Naive thymus-derived CD4-positive, alpha-beta T cell (primary cell): ENCODE data around the gene RAB40C. TPM values are rescaled to one million over a fixed set of nuclear protein-coding genes. Genes with fewer than 3 reads are reported as not detected.

ENCODE experiments used
- ATAC-seq: fragments of 150-1000 bp; cut with Tn5 transposase; 2 replicates; pipeline ENCODE4 v1.10.0; 2021; ENCODE audit warnings: mild to moderate bottlenecking, moderate library complexity
- CTCF ChIA-PET: fragments of 350-600 bp; sonication (Branson Sonifier 250); formaldehyde crosslinking; loops from one replicate; lab custom pipeline; 2021; ENCODE audit warnings: antibody characterized with exemption; lab: Charles Lee
- POLR2A ChIA-PET: fragments of 350-600 bp; sonication (Branson Sonifier 250); formaldehyde crosslinking; loops from one replicate; lab custom pipeline; 2021; ENCODE audit warnings: antibody characterized with exemption, inconsistent platforms; lab: Charles Lee
- DNase-seq, 9 donors: peaks; one replicate each; pipeline versions ENCODE4 v3.0.0 to v3.0.0-alpha.2; 2020 to 2022; ENCODE audit warnings: mixed read lengths in 1 of 9
- H3K27ac ChIP-seq: one replicate; pipeline ENCODE4 v1.7.0; 2013; ENCODE audit warnings: mild to moderate bottlenecking, low read depth, low read length, moderate library complexity
- H3K27me3 ChIP-seq, 2 donors: one replicate each; pipeline ENCODE4 v1.7.0; 2013; ENCODE audit warnings: low read length in 2 of 2, mild to moderate bottlenecking in 2 of 2, moderate library complexity in 2 of 2; ENCODE audit not compliant: control insufficient read depth in 2 of 2, insufficient read depth in 2 of 2
- H3K36me3 ChIP-seq, 3 experiments: 1 replicate in 2 of 3; 2 replicates in 1 of 3; pipeline ENCODE4 v1.7.0; 2013; ENCODE audit warnings: low read length in 3 of 3, mild to moderate bottlenecking in 3 of 3, moderate library complexity in 1 of 3; ENCODE audit not compliant: insufficient read depth in 3 of 3, control insufficient read depth in 2 of 3
- H3K4me1 ChIP-seq, 2 donors: one replicate each; pipeline ENCODE4 v1.7.0; 2013; ENCODE audit warnings: low read length in 2 of 2, mild to moderate bottlenecking in 2 of 2, moderate library complexity in 1 of 2; ENCODE audit not compliant: control insufficient read depth in 2 of 2, insufficient read depth in 2 of 2
- H3K4me3 ChIP-seq: 2 replicates; pipeline ENCODE4 v1.7.0; 2013; ENCODE audit warnings: mild to moderate bottlenecking, low read length
- H3K9me3 ChIP-seq, 3 experiments: 1 replicate in 2 of 3; 2 replicates in 1 of 3; pipeline ENCODE4 v1.7.0; 2013; ENCODE audit warnings: low read length in 3 of 3; ENCODE audit not compliant: control insufficient read depth in 2 of 3
- H3K27ac Mint-ChIP-seq, 9 donors: one replicate each; pipeline ENCODE4 v1.8.0; 2020 to 2022; ENCODE audit warnings: mixed read lengths in 9 of 9, mild to moderate bottlenecking in 8 of 9, moderate library complexity in 5 of 9, inconsistent platforms in 2 of 9
- H3K27me3 Mint-ChIP-seq, 5 donors: one replicate each; pipeline ENCODE4 v1.8.0; 2021 to 2022; ENCODE audit warnings: mixed read lengths in 5 of 5, mild to moderate bottlenecking in 1 of 5
- H3K36me3 Mint-ChIP-seq, 5 donors: one replicate each; pipeline ENCODE4 v1.8.0; 2020 to 2022; ENCODE audit warnings: mixed read lengths in 5 of 5, mild to moderate bottlenecking in 3 of 5, inconsistent platforms in 1 of 5
- H3K4me1 Mint-ChIP-seq, 7 donors: one replicate each; pipeline ENCODE4 v1.8.0; 2020 to 2022; ENCODE audit warnings: mixed read lengths in 7 of 7, mild to moderate bottlenecking in 3 of 7, inconsistent platforms in 1 of 7
- H3K4me3 Mint-ChIP-seq, 10 donors: one replicate each; pipeline ENCODE4 v1.8.0; 2020 to 2022; ENCODE audit warnings: mild to moderate bottlenecking in 10 of 10, mixed read lengths in 10 of 10, moderate library complexity in 6 of 10, inconsistent platforms in 2 of 10
- H3K9me3 Mint-ChIP-seq, 11 donors: one replicate each; pipeline ENCODE4 v1.8.0; 2020 to 2022; ENCODE audit warnings: mixed read lengths in 11 of 11, mild to moderate bottlenecking in 4 of 11, inconsistent platforms in 1 of 11, moderate library complexity in 1 of 11
- intact Hi-C, 2 donors: fragments of 100-400 bp; cut with micrococcal nuclease; formaldehyde crosslinking; loops; one replicate each; pipeline ENCODE4 v1.15.1; 2023
- polyA plus RNA-seq, 2 donors: library from polyadenylated mRNA; unstranded; fragments of 300-500 nt; fragmentation: Illumina TruSeq; gene quantifications; one replicate each; pipeline ENCODE4 v1.2.3, GENCODE V29; 2021
- total RNA-seq, 6 experiments: library from RNA in 5 of 6; stranded (reverse) in 5 of 6; gene quantifications; 1 replicate in 5 of 6; 2 replicates in 1 of 6; pipeline ENCODE4 v1.2.3 and lab custom pipeline; 2021 to 2026

Gene RAB40C
- total and polyA plus RNA-seq, 7 experiments from 2014 or later, result 7.9 to 23.2 (median 17.5) TPM

DNA sequence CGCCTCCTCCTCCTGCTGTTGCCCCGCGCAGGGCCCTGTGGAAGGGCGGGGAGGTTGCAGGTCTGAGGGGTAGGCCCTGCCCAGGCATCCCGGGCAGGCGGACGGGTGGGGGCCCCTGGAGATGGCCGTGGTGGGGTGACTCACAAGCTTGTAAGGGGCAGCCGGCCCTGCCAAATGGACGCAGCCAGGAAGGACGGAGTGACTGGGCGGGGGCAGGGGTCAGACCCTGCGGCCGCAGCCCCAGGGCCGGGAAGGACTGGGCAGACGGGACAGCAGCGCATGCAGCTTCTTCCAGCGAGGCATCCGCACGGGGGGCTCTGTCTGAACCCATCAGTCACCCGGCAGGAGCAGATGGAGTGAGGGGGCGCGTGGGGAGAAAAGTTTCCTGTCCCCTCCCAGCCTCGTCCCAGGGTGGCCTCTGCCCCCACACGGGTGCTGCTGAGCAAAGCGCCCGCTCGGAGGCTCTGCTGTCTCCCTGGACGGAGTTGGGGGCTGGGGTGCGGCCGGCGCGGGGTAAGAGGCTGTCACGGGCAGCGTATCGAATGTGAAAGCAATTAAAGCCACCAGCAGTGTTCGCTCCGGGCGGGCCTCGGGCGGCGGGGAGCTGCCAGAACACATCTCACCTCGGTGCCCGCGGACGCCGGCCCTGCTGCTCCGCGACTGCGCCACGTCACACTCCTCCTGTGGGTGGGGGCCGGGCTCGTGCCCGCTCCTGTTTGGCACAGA, 35.1 kb upstream of the RAB40C start:
- ChIA-PET POLR2A (interaction anchor here (1.5 kb wide), 1 partner anchor 33 kb away, joined by 3 read pairs; no protein-coding TSS in a partner anchor), CTCF (no interaction called here)
- Mint-ChIP-seq H3K27ac (no peak overlapping the region), H3K9me3 (no peaks in the 10 kb centered on the region), H3K4me1 (peaks cover 0 to 2% (median 0%) of the 10 kb centered on the region in 7 donors), H3K4me3 (no peak overlapping the region), H3K36me3 (no peaks in the 10 kb centered on the region), H3K27me3 (peaks cover 0 to 11% (median 6%) of the 10 kb centered on the region in 5 donors)
- H3K27me3 ChIP-seq, result no peaks in the 10 kb centered on the region
- H3K4me3 ChIP-seq, result no peak overlapping the region
- H3K9me3 ChIP-seq, result no peaks in the 10 kb centered on the region
- intact Hi-C loops, result no loop called here
- peaks cover 0 to 21% (median 0%) of the 10 kb centered on the region in 3 experiments for H3K36me3 ChIP-seq
- no peak overlapping the region for H3K27ac ChIP-seq
- DNase-seq, result no peak
- H3K4me1 ChIP-seq, result no peaks in the 10 kb centered on the region
- ATAC-seq, result no peak

DNA sequence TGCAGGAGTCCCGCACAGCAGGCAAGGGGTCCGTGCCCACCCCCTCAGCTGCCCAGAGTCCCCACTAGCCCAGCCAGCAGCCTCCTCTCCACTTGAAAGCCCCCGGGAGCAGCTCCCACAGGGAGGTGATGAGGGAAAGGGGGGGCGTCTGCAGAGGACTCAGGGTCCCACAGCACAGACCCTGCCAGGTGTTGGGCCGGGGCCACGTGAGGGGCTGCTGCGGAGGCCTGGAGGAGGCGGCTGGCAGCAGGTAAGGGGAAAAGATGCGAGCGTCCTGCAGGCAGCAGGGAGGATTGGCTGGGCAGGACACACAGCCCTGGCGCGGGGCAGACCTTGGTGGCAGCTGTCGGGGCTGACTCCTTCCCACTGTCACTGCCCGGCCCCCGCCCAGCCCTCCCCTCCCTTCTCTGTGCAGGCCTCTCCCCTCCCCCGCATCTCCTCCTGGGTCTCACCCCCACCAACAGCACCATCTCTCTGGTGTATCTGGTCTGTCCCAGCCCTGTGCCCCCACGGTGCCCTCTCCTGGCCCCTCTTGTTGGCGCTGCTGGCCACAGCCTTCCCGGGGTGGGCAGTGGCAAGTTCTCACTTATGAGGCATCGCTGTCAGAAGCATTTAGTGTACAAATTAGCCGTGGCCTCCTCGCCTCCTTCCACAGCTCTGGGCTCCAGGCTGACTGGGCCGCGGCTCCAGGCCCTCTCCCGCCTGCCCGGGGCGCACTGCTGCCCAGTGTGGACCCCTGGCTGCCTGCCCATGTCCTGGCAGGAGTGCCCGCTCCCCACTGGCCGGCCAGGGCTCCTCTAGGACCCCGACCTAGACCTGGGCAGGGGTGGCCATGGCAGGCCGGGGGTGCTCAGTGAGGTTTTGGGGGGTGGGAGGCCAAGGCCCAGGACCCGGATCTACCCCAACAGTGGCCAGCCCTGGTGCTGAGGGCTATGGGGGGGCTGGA, 34.1 kb upstream of the RAB40C start:
- Histone ChIP-seq H3K27ac (no peak overlapping the region), H3K27me3 (no peaks in the 10 kb centered on the region), H3K36me3 (peaks cover 0 to 21% (median 0%) of the 10 kb centered on the region in 3 experiments), H3K9me3 (no peaks in the 10 kb centered on the region), H3K4me1 (no peaks in the 10 kb centered on the region), H3K4me3 (no peak overlapping the region)
- peaks cover 0 to 2% (median 0%) of the 10 kb centered on the region in 7 donors for H3K4me1 Mint-ChIP-seq
- DNase-seq (no peak), ATAC-seq (no peak)
- H3K27me3 Mint-ChIP-seq, result peaks cover 0 to 11% (median 6%) of the 10 kb centered on the region in 5 donors
- H3K4me3 Mint-ChIP-seq, result no peak overlapping the region
- no peak overlapping the region for H3K27ac Mint-ChIP-seq
- CTCF ChIA-PET, result no interaction called here
- intact Hi-C loops, result no loop called here
- H3K9me3 Mint-ChIP-seq, result no peaks in the 10 kb centered on the region
- H3K36me3 Mint-ChIP-seq, result no peaks in the 10 kb centered on the region
- POLR2A ChIA-PET, result interaction anchor here (1.5 kb wide), 1 partner anchor 32 kb away, joined by 3 read pairs; no protein-coding TSS in a partner anchor

DNA sequence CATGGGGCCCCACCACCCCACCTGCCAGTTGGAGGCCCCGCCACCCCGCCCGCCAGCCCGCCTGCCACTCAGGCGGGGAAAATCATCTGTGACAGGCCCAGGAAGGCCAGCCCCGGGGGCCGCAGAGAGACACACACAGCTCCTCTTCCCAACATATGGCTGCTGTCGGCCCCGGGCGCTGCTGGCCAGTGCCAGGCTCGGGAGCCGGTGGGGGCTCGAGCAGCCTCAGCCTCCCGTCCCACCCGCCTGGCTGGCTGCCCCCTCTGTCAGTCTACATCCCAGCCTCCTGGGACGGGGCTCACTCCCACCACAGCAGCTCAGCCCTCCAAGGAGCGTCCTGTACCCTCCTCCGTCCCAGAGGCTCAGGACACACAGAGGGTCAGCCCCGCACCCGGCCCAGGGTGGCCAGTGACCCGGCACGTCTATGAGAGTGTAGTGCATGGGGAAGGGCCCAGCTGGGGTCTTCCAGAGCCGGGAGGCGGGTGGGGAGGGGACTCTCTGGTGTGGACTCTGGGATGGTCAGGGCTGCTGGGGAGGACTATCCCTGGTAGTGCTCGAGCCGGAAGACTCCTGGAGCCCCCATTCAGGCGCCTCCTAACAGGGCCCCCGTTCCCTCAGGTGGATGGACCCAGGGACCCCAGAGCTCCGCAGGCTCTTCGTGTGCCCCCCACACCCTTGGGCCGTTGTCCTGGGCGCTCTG, 33.2 kb upstream of the RAB40C start:
- Histone ChIP-seq H3K9me3 (no peaks in the 10 kb centered on the region), H3K4me1 (no peaks in the 10 kb centered on the region), H3K27ac (no peak overlapping the region), H3K27me3 (no peaks in the 10 kb centered on the region), H3K36me3 (peaks cover 0 to 16% (median 0%) of the 10 kb centered on the region in 3 experiments), H3K4me3 (no peak overlapping the region)
- Mint-ChIP-seq H3K36me3 (no peaks in the 10 kb centered on the region), H3K27me3 (peaks cover 0 to 13% (median 6%) of the 10 kb centered on the region in 5 donors), H3K27ac (no peak overlapping the region), H3K4me1 (peaks cover 0 to 2% (median 0%) of the 10 kb centered on the region in 7 donors), H3K9me3 (no peaks in the 10 kb centered on the region), H3K4me3 (no peak overlapping the region)
- intact Hi-C loops, result no loop called here
- DNase-seq (no peak), ATAC-seq (no peak)
- ChIA-PET CTCF (no interaction called here), POLR2A (no interaction called here)

DNA sequence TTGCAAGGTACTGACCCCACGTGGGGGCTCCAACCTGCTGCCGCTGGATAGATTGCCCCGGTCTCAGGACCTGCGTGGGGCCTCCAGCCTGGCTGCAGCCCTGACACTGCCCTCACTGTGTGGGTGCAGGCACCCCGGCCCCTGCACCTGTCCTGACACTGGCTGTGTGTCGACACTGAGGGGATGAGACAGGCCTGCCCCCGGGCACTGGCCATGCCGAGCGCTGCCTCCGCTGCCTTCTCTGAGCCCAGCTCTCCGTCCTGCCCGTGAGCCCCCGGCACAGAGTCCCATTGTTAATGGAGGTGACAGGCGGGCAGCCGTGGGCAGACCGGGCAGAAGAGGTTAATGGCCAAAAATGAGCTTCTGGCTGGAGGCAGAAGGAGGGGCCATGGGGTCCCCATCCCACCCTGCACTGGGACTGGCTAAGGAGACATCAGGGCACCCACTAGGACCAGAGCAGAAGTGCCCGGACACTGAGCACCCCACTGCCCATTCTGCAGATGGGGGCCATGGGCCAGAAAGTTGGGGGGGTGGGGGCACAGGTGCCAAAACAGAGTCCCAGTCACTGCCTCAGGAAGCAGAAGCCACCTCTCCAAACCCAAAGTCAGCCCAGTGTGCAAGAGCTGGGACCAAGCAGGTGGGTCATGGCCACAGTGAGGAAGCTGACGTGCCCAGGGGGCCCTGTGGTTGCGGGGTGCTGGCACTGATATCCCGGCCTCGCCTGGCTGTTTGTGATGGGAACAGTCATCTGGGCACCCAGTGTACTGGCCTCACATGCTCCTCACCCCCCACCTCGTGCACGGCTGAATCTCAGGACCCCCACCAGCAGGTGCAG, 32.2 kb upstream of the RAB40C start:
- Mint-ChIP-seq H3K36me3 (no peaks in the 10 kb centered on the region), H3K27ac (no peak overlapping the region), H3K4me3 (no peak overlapping the region), H3K9me3 (peaks cover 0 to 3% (median 0%) of the 10 kb centered on the region in 11 donors), H3K27me3 (peaks cover 6 to 20% (median 9%) of the 10 kb centered on the region in 5 donors), H3K4me1 (peaks cover 0 to 6% (median 3%) of the 10 kb centered on the region in 7 donors)
- no peaks in the 10 kb centered on the region for H3K4me1 ChIP-seq
- no peak overlapping the region for H3K27ac ChIP-seq
- intact Hi-C loops, result no loop called here
- CTCF ChIA-PET, result no interaction called here
- H3K9me3 ChIP-seq, result no peaks in the 10 kb centered on the region
- ATAC-seq (no peak), DNase-seq (no peak)
- peaks cover 0 to 7% (median 0%) of the 10 kb centered on the region in 3 experiments for H3K36me3 ChIP-seq
- POLR2A ChIA-PET, result no interaction called here
- no peak overlapping the region for H3K4me3 ChIP-seq
- no peaks in the 10 kb centered on the region for H3K27me3 ChIP-seq

DNA sequence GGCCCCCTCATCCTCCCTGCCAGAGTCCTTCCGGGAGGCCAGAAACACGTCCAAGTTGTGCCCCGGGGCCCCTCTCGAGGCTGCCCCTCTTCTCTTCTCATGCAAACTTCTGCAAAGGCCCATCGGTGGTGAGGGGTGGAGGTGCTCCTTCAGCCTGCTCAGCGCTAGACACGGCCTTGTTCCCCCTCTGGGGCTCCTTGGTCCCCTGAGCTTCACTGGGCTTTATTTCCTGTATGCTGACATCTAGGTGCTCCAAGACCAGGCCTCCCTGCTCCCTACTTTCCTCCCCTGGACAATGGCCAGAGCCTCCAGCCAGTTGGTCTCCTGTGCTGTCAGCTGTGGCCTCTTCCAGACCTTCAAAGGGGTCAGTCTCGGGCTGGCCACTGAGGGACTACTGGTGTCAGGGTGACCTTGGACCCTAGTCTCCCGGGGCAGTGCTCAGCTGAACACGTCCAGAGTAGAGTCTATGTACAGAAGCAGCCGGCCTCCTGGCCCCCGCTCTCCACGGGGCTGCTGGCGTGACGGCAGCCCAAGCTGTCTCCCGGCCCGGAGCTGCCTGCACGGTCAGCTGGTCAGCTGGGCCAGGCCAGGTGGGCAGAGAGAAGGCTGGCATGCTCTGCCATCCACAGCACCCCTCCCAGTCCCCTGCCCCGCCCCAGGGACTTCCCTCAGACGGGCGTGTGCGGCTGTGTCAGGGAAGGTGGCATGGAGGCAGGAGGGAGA, 31.4 kb upstream of the RAB40C start:
- H3K4me3 Mint-ChIP-seq, result no peak overlapping the region

More for the DNA sequence above, 31.4 kb upstream of the RAB40C start:
- ATAC-seq (no peak), DNase-seq (no peak)
- H3K27me3 Mint-ChIP-seq, result peaks cover 6 to 20% (median 9%) of the 10 kb centered on the region in 5 donors
- H3K27me3 ChIP-seq, result no peaks in the 10 kb centered on the region
- H3K27ac Mint-ChIP-seq, result no peak overlapping the region
- CTCF ChIA-PET, result no interaction called here
- H3K27ac ChIP-seq, result no peak overlapping the region
- peaks cover 0 to 3% (median 0%) of the 10 kb centered on the region in 11 donors for H3K9me3 Mint-ChIP-seq
- H3K4me1 ChIP-seq, result no peaks in the 10 kb centered on the region
- no peaks in the 10 kb centered on the region for H3K36me3 Mint-ChIP-seq
- intact Hi-C loops, result no loop called here
- H3K4me3 ChIP-seq, result no peak overlapping the region
- peaks cover 0 to 7% (median 3%) of the 10 kb centered on the region in 7 donors for H3K4me1 Mint-ChIP-seq
- peaks cover 0 to 7% (median 0%) of the 10 kb centered on the region in 3 experiments for H3K36me3 ChIP-seq
- POLR2A ChIA-PET, result no interaction called here
- H3K9me3 ChIP-seq, result no peaks in the 10 kb centered on the region
